Measurements from ENCODE around the gene AR. TPM values are rescaled to one million over a fixed set of nuclear protein-coding genes. Genes with fewer than 3 reads are reported as not detected.
A peak's percentile ranks its signal among the peaks of the same experiment; 100 is the strongest.

The AR gene
- total and polyA plus RNA-seq, 2 experiments from 2014 or later = 0.99 to 5.4 TPM

DNA sequence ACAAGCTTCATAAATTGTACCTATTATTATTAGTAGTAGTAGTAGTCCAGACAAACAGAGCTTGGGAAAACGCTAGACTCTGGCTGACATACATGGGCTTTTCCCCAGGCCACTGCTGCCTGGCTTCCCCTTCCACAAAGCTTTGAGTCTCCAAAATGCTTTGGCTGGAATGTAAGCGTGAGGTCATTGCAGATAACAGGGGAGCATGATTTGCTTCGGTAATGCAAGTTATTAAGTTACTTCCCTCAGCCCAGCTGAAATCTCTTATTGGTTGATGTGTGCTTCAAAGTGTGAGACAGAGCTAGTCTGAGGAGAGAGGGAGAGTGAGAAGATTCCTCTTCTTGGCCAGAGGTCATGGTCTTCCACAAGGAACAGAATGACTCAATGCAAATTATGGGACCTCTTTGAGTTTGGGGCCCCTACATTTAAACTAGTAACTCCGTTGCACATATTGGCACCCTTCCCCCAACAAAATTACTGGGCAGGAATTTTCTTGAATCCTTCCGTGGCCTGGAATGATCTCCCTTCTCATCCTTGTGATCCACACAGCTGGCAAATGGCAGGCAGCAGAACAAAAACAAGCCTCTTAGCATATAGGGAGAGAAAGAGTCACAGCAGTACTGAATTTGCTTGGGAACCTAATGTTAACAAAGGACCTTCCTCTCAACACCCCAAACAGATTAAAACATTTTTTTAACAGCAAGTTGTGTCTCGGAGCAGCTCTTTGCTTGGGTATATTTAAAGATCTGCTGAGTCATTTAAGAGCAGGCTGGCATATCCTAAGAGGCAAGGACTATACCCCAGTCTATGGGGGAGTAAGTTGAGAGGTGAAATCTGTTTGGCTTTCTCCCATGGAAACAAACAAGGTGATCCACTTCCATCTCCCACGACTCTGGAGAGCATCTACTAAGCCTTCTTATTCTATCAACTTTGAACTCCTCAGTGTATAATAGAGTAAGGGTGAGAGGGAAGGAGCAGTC, 19.9 kb downstream of the AR start:
- H3K36me3 ChIP-seq (replicated peaks; ENCODE audit: insufficient read depth, low read depth) = no peaks in the 10 kb centered on the region
- H3K4me2 ChIP-seq = no peak overlapping the region
- H3K27ac ChIP-seq = no peak overlapping the region
- H3K9me2 ChIP-seq (replicated peaks; ENCODE audit: insufficient read depth) = no peaks in the 10 kb centered on the region
- H3K79me2 ChIP-seq = no peaks in the 10 kb centered on the region
- no peak overlapping the region for H3K4me3 ChIP-seq
- H4K20me1 ChIP-seq (ENCODE audit: insufficient read depth, poor library complexity, severe bottlenecking) = no peaks in the 10 kb centered on the region
- H3K9me3 ChIP-seq (ENCODE audit: low read depth) = no peaks in the 10 kb centered on the region
- no peak overlapping the region for H2AFZ ChIP-seq
- WGBS (ENCODE audit: low lambda C conversion rate, missing lambda C conversion rate) = 44% methylated on average over 7 of the region's 7 CpGs
- TF ChIP-seq, protein P1, sequence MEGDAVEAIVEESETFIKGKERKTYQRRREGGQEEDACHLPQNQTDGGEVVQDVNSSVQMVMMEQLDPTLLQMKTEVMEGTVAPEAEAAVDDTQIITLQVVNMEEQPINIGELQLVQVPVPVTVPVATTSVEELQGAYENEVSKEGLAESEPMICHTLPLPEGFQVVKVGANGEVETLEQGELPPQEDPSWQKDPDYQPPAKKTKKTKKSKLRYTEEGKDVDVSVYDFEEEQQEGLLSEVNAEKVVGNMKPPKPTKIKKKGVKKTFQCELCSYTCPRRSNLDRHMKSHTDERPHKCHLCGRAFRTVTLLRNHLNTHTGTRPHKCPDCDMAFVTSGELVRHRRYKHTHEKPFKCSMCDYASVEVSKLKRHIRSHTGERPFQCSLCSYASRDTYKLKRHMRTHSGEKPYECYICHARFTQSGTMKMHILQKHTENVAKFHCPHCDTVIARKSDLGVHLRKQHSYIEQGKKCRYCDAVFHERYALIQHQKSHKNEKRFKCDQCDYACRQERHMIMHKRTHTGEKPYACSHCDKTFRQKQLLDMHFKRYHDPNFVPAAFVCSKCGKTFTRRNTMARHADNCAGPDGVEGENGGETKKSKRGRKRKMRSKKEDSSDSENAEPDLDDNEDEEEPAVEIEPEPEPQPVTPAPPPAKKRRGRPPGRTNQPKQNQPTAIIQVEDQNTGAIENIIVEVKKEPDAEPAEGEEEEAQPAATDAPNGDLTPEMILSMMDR (IDR thresholded peaks at IDR 0.05; ENCODE audit: poor library complexity) = no peak
- no peak for TF ChIP-seq EZH2phosphoT487 (IDR thresholded peaks at IDR 0.05; ENCODE audit: low read depth, severe bottlenecking, unreplicated experiment)
- no peak for TF ChIP-seq EZH2 (IDR thresholded peaks at IDR 0.05; ENCODE audit: borderline replicate concordance)
- no peaks in the 10 kb centered on the region for H3K27me3 ChIP-seq
- H3K4me1 ChIP-seq (ENCODE audit: insufficient read depth) = no peaks in the 10 kb centered on the region
- DNase-seq (ENCODE audit: low spot score) = peak; percentile 8

DNA sequence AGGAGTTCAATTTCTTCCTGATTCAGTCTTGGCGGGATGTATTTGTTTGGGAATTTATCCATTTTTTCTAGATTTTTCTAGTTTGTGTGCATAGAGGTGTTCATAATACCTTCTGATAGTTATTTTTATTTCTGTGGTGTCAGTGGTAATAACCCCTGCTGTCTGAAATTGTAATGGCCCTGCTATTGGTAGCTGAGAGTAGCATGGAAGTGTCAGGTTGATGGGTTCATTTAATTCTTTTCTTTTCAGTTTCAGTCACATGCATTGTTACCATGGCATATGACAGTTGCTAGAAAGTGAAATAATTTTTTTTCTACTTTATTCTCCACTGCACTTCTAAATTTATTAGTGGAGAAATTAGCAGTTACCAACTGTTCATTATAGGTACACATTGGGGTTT, 20.7 kb downstream of the AR start:
- no peaks in the 10 kb centered on the region for H3K9me3 ChIP-seq (ENCODE audit: low read depth)
- 96% methylated on average over 1 of the region's 1 CpG for WGBS (ENCODE audit: low lambda C conversion rate, missing lambda C conversion rate)
- DNase-seq (ENCODE audit: low spot score) = no peak
- no peak overlapping the region for H3K4me2 ChIP-seq
- no peaks in the 10 kb centered on the region for H3K79me2 ChIP-seq
- no peaks in the 10 kb centered on the region for H3K27me3 ChIP-seq
- H3K9me2 ChIP-seq (replicated peaks; ENCODE audit: insufficient read depth) = no peaks in the 10 kb centered on the region
- H2AFZ ChIP-seq = no peak overlapping the region
- H3K27ac ChIP-seq = no peak overlapping the region
- H3K4me3 ChIP-seq = no peak overlapping the region
- H4K20me1 ChIP-seq (ENCODE audit: insufficient read depth, poor library complexity, severe bottlenecking) = no peaks in the 10 kb centered on the region
- no peaks in the 10 kb centered on the region for H3K36me3 ChIP-seq (replicated peaks; ENCODE audit: insufficient read depth, low read depth)
- TF ChIP-seq EZH2phosphoT487 (IDR thresholded peaks at IDR 0.05; ENCODE audit: low read depth, severe bottlenecking, unreplicated experiment) (no peak), EZH2 (IDR thresholded peaks at IDR 0.05; ENCODE audit: borderline replicate concordance) (no peak)
- TF ChIP-seq, protein P1 (IDR thresholded peaks at IDR 0.05; ENCODE audit: poor library complexity) = no peak
- no peaks in the 10 kb centered on the region for H3K4me1 ChIP-seq (ENCODE audit: insufficient read depth)

DNA sequence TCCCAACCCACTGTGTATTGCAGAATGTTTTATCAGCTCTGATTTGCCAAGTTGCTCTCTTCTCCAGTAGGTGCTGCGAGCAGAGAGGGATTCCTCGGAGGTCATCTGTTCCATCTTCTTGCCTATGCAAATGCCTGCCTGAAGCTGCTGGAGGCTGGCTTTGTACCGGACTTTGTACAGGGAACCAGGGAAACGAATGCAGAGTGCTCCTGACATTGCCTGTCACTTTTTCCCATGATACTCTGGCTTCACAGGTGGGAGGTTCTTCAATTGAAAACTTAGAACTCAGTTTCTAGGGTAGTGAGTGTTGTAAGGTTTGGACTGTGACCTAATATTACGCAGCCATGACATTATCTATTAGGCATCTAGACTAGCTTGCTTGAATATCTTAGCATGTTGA, 24.9 kb downstream of the AR start:
- TF ChIP-seq EZH2phosphoT487 (IDR thresholded peaks at IDR 0.05; ENCODE audit: low read depth, severe bottlenecking, unreplicated experiment) (no peak), EZH2 (IDR thresholded peaks at IDR 0.05; ENCODE audit: borderline replicate concordance) (no peak)
- TF ChIP-seq, protein P1 (IDR thresholded peaks at IDR 0.05; ENCODE audit: poor library complexity) = no peak
- 63% methylated on average over 5 of the region's 5 CpGs for WGBS (ENCODE audit: low lambda C conversion rate, missing lambda C conversion rate)
- Histone ChIP-seq H3K4me2 (no peak overlapping the region), H3K27me3 (no peaks in the 10 kb centered on the region), H3K36me3 (replicated peaks; ENCODE audit: insufficient read depth, low read depth) (no peaks in the 10 kb centered on the region), H3K27ac (no peak overlapping the region), H3K9me3 (ENCODE audit: low read depth) (no peaks in the 10 kb centered on the region), H3K9me2 (replicated peaks; ENCODE audit: insufficient read depth) (no peaks in the 10 kb centered on the region), H3K4me3 (no peak overlapping the region), H2AFZ (no peak overlapping the region), H4K20me1 (ENCODE audit: insufficient read depth, poor library complexity, severe bottlenecking) (no peaks in the 10 kb centered on the region), H3K79me2 (no peaks in the 10 kb centered on the region), H3K4me1 (ENCODE audit: insufficient read depth) (no peaks in the 10 kb centered on the region)
- peak; percentile 38 for DNase-seq (ENCODE audit: low spot score)

Data from hepatocyte (in vitro differentiated cells).